A549 treated with AZD2906 at 1 μM for 4 hours (cell line): Measurements from ENCODE around the gene PRRG1. TPM values are rescaled to one million over a fixed set of nuclear protein-coding genes. Genes with fewer than 3 reads are reported as not detected.

Source experiments
- total RNA-seq: library from RNA; stranded (reverse); fragments of 200-300 nt; extraction: Qiagen RNA extraction; gene quantifications from 5 replicates; pipeline ENCODE4 v1.2.3, GENCODE V29; 2022

PRRG1 gene
- 4.3 to 6.8 TPM (median 5.5 TPM) in 5 replicates for total RNA-seq

DNA sequence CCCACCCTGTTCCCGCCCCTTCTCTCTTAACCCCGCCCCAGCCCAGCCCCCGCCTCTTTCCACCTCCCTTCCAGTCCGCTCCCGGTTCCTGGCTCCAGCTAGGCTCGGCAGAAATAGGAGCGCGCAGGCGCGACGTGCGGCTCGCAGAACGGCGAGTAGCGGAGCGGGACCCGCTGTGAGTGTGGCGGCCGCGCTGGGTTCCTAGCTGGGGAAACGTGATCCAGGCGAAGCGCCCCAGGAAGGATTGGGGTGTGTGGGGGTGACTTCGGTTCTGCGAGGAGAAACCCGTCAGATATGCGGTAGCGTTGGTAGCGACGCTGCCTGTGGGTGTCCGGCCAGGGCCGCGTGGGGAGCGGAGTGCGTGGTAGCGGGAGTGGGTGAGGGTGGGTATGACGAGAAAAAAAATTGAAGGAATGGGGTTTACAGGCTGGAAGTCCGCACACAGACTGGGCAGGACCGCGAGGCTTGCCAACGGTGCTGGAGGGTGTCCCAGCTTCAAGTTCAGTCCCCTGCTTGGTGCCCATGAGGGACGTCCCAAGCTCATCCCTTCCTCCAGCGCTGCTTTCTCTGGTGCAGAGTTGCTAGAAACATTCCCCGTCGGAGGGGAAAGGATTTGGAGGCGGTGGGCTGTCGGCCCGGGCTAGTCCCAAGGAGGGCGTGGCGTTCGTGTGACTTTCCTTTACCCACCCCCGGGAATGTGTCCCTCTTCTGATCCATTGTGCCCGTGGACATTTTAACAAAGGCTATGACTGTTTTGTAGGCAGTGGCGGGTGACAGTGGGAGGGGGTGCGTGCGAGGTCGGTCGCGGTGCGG, at the start of gene PRRG1:
Gene PRRG1 (plus strand): TSS at position 144 of the 813 bp plus-strand sequence. CDS start 56,886 bp downstream, outside the sequence.

Other genes starting within 250 kb of the PRRG1 start
- gene LANCL3, start 222.3 kb downstream of the PRRG1 start, total RNA-seq: 0.01 to 0.03 TPM (median 0.02 TPM) in 4 of 5 replicates, not detected in the other